ENCODE results near the gene ENDOV. TPM values are rescaled to one million over a fixed set of nuclear protein-coding genes. Genes with fewer than 3 reads are reported as not detected.

Gene ENDOV
- total RNA-seq, 1 donor, result 17.8 TPM

GRCh38 chr17:80374039-80374731 is 40.8 kb upstream of the ENDOV start:
- DNase-seq (ENCODE audit: low read depth), result no peak
- TF ChIP-seq CTCF (IDR thresholded peaks at IDR 0.05; ENCODE audit: insufficient read depth, low read length), result no peak
- no peak overlapping the region for H3K4me3 ChIP-seq (ENCODE audit: low read depth, low read length)

GRCh38 chr17:80374732-80375585 is 40.0 kb upstream of the ENDOV start:
- DNase-seq (ENCODE audit: low read depth), result no peak
- H3K4me3 ChIP-seq (ENCODE audit: low read depth, low read length), result no peak overlapping the region
- no peak for TF ChIP-seq CTCF (IDR thresholded peaks at IDR 0.05; ENCODE audit: insufficient read depth, low read length)

GRCh38 chr17:80376531-80376930 is 38.4 kb upstream of the ENDOV start:
- no peak for TF ChIP-seq CTCF (IDR thresholded peaks at IDR 0.05; ENCODE audit: insufficient read depth, low read length)
- no peak for DNase-seq (ENCODE audit: low read depth)

GRCh38 chr17:80377798-80378197 is 37.2 kb upstream of the ENDOV start:
- no peak for TF ChIP-seq CTCF (IDR thresholded peaks at IDR 0.05; ENCODE audit: insufficient read depth, low read length)
- H3K4me3 ChIP-seq (ENCODE audit: low read depth, low read length), result no peak overlapping the region
- no peak for DNase-seq (ENCODE audit: low read depth)

More at GRCh38 chr17:80376531-80376930, 38.4 kb upstream of the ENDOV start:
- H3K4me3 ChIP-seq (ENCODE audit: low read depth, low read length), result no peak overlapping the region

GRCh38 chr17:80379348-80379747 is 35.6 kb upstream of the ENDOV start:
- no peak overlapping the region for H3K4me3 ChIP-seq (ENCODE audit: low read depth, low read length)
- no peak for DNase-seq (ENCODE audit: low read depth)
- TF ChIP-seq CTCF (IDR thresholded peaks at IDR 0.05; ENCODE audit: insufficient read depth, low read length), result no peak

- no peak overlapping the region for H3K4me3 ChIP-seq (ENCODE audit: low read depth, low read length)
- no peak for TF ChIP-seq CTCF (IDR thresholded peaks at IDR 0.05; ENCODE audit: insufficient read depth, low read length)
- DNase-seq (ENCODE audit: low read depth), result no peak
These were observed 34.9 kb upstream of the ENDOV start for GRCh38 chr17:80380068-80380467.
